GM12878 (cell line): ENCODE data around the gene GRB10. TPM values are rescaled to one million over a fixed set of nuclear protein-coding genes. Genes with fewer than 3 reads are reported as not detected.

Experiments
- ATAC-seq: fragments of 200-7000 bp; cut with Tn5 transposase; 3 replicates; pipeline ENCODE4 v1.9.1; 2020; ENCODE audit warnings: mild to moderate bottlenecking, moderate library complexity
- BruUV-seq: library from RNA; stranded (reverse); fragments of 400-500 nt; replicated peaks from 2 replicates; lab custom pipeline; 2021; lab: Mats Ljungman, UMichigan
- CTCF ChIA-PET: fragments of 300-600 bp; sonication (Branson Sonifier 250); formaldehyde crosslinking; extraction: SDS; loops from one replicate; lab custom pipeline; 2021; ENCODE audit warnings: inconsistent platforms; lab: Yijun Ruan, JAX
- POLR2A ChIA-PET: fragments of 350-600 bp; formaldehyde crosslinking; extraction: SDS; loops from one replicate; lab custom pipeline; 2021; ENCODE audit warnings: inconsistent platforms; lab: Charles Lee
- RAD21 ChIA-PET: fragments of 300-600 bp; sonication (Branson Sonifier 250); formaldehyde crosslinking; loops from one replicate; lab custom pipeline; 2023; ENCODE audit warnings: antibody characterized with exemption; ENCODE audit not compliant: unreplicated experiment; lab: Charles Lee
- SMC1A ChIA-PET: fragments of 300-600 bp; sonication (Branson Sonifier 250); formaldehyde crosslinking; loops from one replicate; lab custom pipeline; 2023; ENCODE audit not compliant: unreplicated experiment, uncharacterized antibody; lab: Charles Lee
- DNase-seq: peaks from one replicate; pipeline ENCODE4 v3.0.0-alpha.2; 2011; ENCODE audit warnings: low read depth, low spot score
- FAIRE-seq: peaks from 3 replicates; lab custom pipeline; 2011; peaks lifted over from hg19 to GRCh38; lab: Jason Lieb, UNC
- H2AFZ ChIP-seq: 2 replicates; pipeline ENCODE4 v1.6.0; 2011; ENCODE audit warnings: low read depth, low read length, control low read depth; ENCODE audit not compliant: control insufficient read depth
- H3K27ac ChIP-seq: 2 replicates; pipeline ENCODE4 v1.5.1; 2011; ENCODE audit warnings: control low read depth; ENCODE audit not compliant: control insufficient read depth, insufficient read depth
- H3K27me3 ChIP-seq, 2 experiments: replicated peaks in 1 of 2; 2 replicates each; pipeline versions ENCODE4 v1.6.0 to v1.6.1; 2011; ENCODE audit warnings: low read length in 1 of 2; ENCODE audit not compliant: control insufficient read depth in 2 of 2, insufficient read depth in 2 of 2
- H3K36me3 ChIP-seq, 2 experiments: 2 replicates each; pipeline ENCODE4 v1.5.1; 2011; ENCODE audit warnings: low read length in 1 of 2; ENCODE audit not compliant: control insufficient read depth in 2 of 2, insufficient read depth in 2 of 2
- H3K4me1 ChIP-seq: 2 replicates; pipeline ENCODE4 v1.6.1; 2011; ENCODE audit warnings: mild to moderate bottlenecking, low read length, moderate library complexity, mixed read lengths; ENCODE audit not compliant: control insufficient read depth, insufficient read depth
- H3K4me2 ChIP-seq: 2 replicates; pipeline ENCODE4 v1.6.0; 2011; ENCODE audit warnings: control low read depth; ENCODE audit not compliant: control insufficient read depth, insufficient read depth
- H3K4me3 ChIP-seq: fragments of 200-600 bp; sonication (generic); 2 replicates; pipeline ENCODE4 v1.5.1; 2016
- H3K79me2 ChIP-seq: 2 replicates; pipeline ENCODE4 v1.6.0; 2011; ENCODE audit warnings: low read length; ENCODE audit not compliant: control insufficient read depth, insufficient read depth
- H3K9ac ChIP-seq: 2 replicates; pipeline ENCODE4 v1.8.0; 2011; ENCODE audit warnings: low read length, control low read depth, mixed read lengths; ENCODE audit not compliant: control insufficient read depth, insufficient read depth
- H3K9me3 ChIP-seq: replicated peaks from 3 replicates; pipeline ENCODE4 v1.5.1; 2011; ENCODE audit warnings: mild to moderate bottlenecking, low read length; ENCODE audit not compliant: control insufficient read depth, insufficient read depth
- H4K20me1 ChIP-seq: 2 replicates; pipeline ENCODE4 v1.6.0; 2011; ENCODE audit not compliant: control insufficient read depth, insufficient read depth
- ASH2L ChIP-seq: fragments of 300-600, 200-600 bp; sonication (generic); IDR thresholded peaks from 2 replicates; pipeline ENCODE4 v1.6.1; 2017; ENCODE audit warnings: low read depth, mild to moderate bottlenecking, borderline replicate concordance
- CHD4 ChIP-seq: fragments of 200-600 bp; sonication (generic); IDR thresholded peaks from 2 replicates; pipeline ENCODE4 v1.6.1; 2016; ENCODE audit warnings: mild to moderate bottlenecking
- RAD21 ChIP-seq: IDR thresholded peaks from 2 replicates; pipeline ENCODE4 v1.6.1; 2011; ENCODE audit warnings: mild to moderate bottlenecking, low read depth, low read length, moderate library complexity; ENCODE audit not compliant: insufficient read depth
- RAD51 ChIP-seq: fragments of 450-650 bp; IDR thresholded peaks from 2 replicates; pipeline ENCODE4 v1.6.1; 2016; ENCODE audit warnings: moderate library complexity, mild to moderate bottlenecking, inconsistent platforms
- RCOR1 ChIP-seq: conservative IDR thresholded peaks from 2 replicates; pipeline ENCODE4 v1.6.1; 2012; ENCODE audit warnings: low read depth, low read length, improper control_type of control experiment
- RELA ChIP-seq: fragments of 450-650 bp; IDR thresholded peaks from 2 replicates; pipeline ENCODE4 v1.8.0; 2014; ENCODE audit warnings: borderline replicate concordance; ENCODE audit not compliant: partially characterized antibody
- REST ChIP-seq: IDR thresholded peaks from 2 replicates; pipeline ENCODE4 v1.6.1; 2012; ENCODE audit warnings: mild to moderate bottlenecking, low read depth, low read length
- RFX5 ChIP-seq: IDR thresholded peaks from 2 replicates; pipeline ENCODE4 v1.6.1; 2011; ENCODE audit warnings: low read depth, low read length, improper control_type of control experiment
- SUZ12 ChIP-seq: fragments of 200-600 bp; sonication (generic); IDR thresholded peaks from one replicate; pipeline ENCODE4 v1.6.1; 2018; ENCODE audit warnings: antibody characterized with exemption, mild to moderate bottlenecking; ENCODE audit not compliant: unreplicated experiment
- USF1 ChIP-seq: IDR thresholded peaks from 2 replicates; pipeline ENCODE4 v1.6.1; 2011; ENCODE audit warnings: borderline replicate concordance, low read depth, mild to moderate bottlenecking, moderate library complexity, mixed read lengths, low read length; ENCODE audit not compliant: insufficient read depth; ENCODE audit errors: extremely low read length
- ZBTB33 ChIP-seq: fragments of 450-650 bp; IDR thresholded peaks from 2 replicates; pipeline ENCODE4 v1.6.1; 2017; ENCODE audit warnings: mild to moderate bottlenecking
- ZBTB4 ChIP-seq: fragments of 450-650 bp; formaldehyde crosslinking; IDR thresholded peaks from 2 replicates; pipeline ENCODE4 v1.4.0; 2022; ENCODE audit warnings: mild to moderate bottlenecking, moderate library complexity
- WGBS: methylation state at CpG from one replicate; pipeline ENCODE4 v1.1.6; 2016; ENCODE audit warnings: low lambda C conversion rate; ENCODE audit not compliant: insufficient replicate concordance, insufficient coverage; ENCODE audit errors: missing lambda C conversion rate; 5-methylcytosine and 5-hydroxymethylcytosine counted together
- in situ Hi-C: fragments of 300-500 bp; cut with MboI; formaldehyde crosslinking; loops from 9 replicates; pipeline ENCODE4 v1.14.3; 2018; ENCODE audit warnings: mixed read lengths
- intact Hi-C: fragments of 100-400 bp; cut with micrococcal nuclease; formaldehyde crosslinking; loops from one replicate; pipeline ENCODE4 v1.14.2; 2022; ENCODE audit not compliant: unreplicated experiment
- polyA plus RNA-seq, 11 experiments: library from polyadenylated mRNA; depleted of rRNA in 4 of 11; unstranded in 6 of 11; stranded (reverse) in 5 of 11; fragments of >200 nt; fragmentation: Nextera tagmentation in 4 of 11; fragmentation: Illumina TruSeq in 1 of 11; extraction: Ambion mirVana in 4 of 11; extraction: Trizol in 1 of 11; gene quantifications; 1 replicate in 1 of 11; 2 replicates in 10 of 11; pipeline versions ENCODE4 v1.2.1 to v1.2.3, GENCODE V29; 2011 to 2016; ENCODE audit warnings: inconsistent platforms in 2 of 11, missing spikeins in 2 of 11, low read depth in 1 of 11
- total RNA-seq, 4 experiments: library from RNA; depleted of rRNA in 3 of 4; stranded (reverse); fragments of >200 nt in 3 of 4; fragmentation: Illumina TruSeq in 1 of 4; extraction: Trizol in 1 of 4; gene quantifications; 2 replicates each; pipeline versions ENCODE4 v1.2.1 to v1.2.3, GENCODE V29; 2013 to 2021

Gene GRB10
- total and polyA plus RNA-seq, 10 of the 15 experiments (the other 5 are each of a cell fraction or from before 2014, with no cell fraction given): 0.04 to 0.33 TPM; not detected in 8

GRCh38 chr7:50632561-50633413 lies 149.9 kb downstream of the GRB10 start:
- ChIA-PET SMC1A (interaction anchor here (0.9 to 1.4 kb wide), 7 partner anchors 25 to 540 kb away, joined by 3 to 5 read pairs (median 4); partner anchors contain the start of gene ZPBP), POLR2A (no interaction called here), RAD21 (interaction anchor here (0.6 to 1.4 kb wide), 5 partner anchors 164 to 776 kb away, joined by 3 to 4 read pairs (median 3); no protein-coding TSS in a partner anchor), CTCF (interaction anchor here (0.6 to 5.7 kb wide), 23 partner anchors 9 to 743 kb away, joined by 3 to 48 read pairs (median 4); no protein-coding TSS in a partner anchor)
- Histone ChIP-seq H3K27ac (no peak overlapping the region), H3K27me3 (peaks cover 0 to 1% of the 10 kb centered on the region in 2 experiments; a peak in 3 of 4 replicates), H4K20me1 (0 out of 2 replicates have a peak, but pooled peaks cover 3% of the 10 kb centered on the region), H3K9ac (no peak overlapping the region), H3K9me3 (no peaks in the 10 kb centered on the region), H3K36me3 (no peaks in the 10 kb centered on the region), H3K4me2 (no peak overlapping the region), H2AFZ (no peak overlapping the region), H3K4me3 (no peak overlapping the region), H3K4me1 (no peaks in the 10 kb centered on the region), H3K79me2 (no peaks in the 10 kb centered on the region)
- FAIRE-seq (peak; percentile 97), DNase-seq (no peak), ATAC-seq (peak; percentile 91)
- 22% methylated on average over 10 of the region's 10 CpGs for WGBS
- no TSS peak for BruUV-seq
- in situ Hi-C loops: no loop called here
- intact Hi-C loops: loop anchor here (1.0 to 10.0 kb wide), 3 partner anchors 164 to 540 kb away; partner anchors contain the start of gene ZPBP
- TF ChIP-seq ZBTB4 (CRISPR knock-in tag): no peak
- no peak for TF ChIP-seq SUZ12
- TF ChIP-seq RFX5: no peak
- no peak for TF ChIP-seq USF1
- TF ChIP-seq CHD4: no peak
- no peak for TF ChIP-seq RCOR1
- no peak for TF ChIP-seq ZBTB33
- no peak for TF ChIP-seq RELA
- TF ChIP-seq REST: no peak
- TF ChIP-seq RAD51: no peak
- peak; percentile 65 for TF ChIP-seq RAD21
- TF ChIP-seq ASH2L: no peak
